Measurements from ENCODE around the gene MAST4. TPM values are rescaled to one million over a fixed set of nuclear protein-coding genes. Genes with fewer than 3 reads are reported as not detected.

Gene MAST4
- total RNA-seq, 5 donors from 2014 or later (not counting 1 experiment from before 2014, with no cell fraction given): 26.1 to 35.5 (median 32.0) TPM

DNA sequence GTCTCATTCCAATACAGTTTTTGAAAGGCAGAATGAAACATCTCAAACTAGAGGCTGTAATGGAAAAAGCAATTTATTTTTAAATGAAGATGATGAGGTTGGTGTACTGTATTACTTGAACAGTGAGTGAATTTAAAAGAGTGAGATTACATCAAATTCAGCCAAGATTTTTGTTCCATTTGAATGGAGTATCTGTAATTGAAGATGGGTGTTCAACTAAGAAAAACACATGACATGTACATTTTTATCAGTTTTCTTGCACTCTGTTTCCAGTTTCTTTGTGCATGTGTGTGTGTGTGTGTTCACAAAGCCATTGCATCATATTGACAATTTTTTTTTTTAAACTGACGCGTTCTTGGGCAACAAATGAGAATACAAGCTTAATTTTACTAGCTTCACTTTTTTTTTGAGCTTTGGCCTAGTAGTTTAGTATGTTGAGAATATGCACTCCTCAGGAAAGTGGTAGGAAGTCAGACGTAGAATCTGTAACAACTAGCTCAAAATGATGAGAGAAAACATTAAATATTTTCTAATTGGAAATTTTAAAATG lies 243.5 kb downstream of the MAST4 start:
- Histone ChIP-seq H3K4me1 (ENCODE audit: control insufficient read depth in 1 of 2, extremely low read depth in 1 of 2, insufficient read depth in 2 of 2, low read length in 2 of 2) (no peaks in the 10 kb centered on the region), H3K36me3 (ENCODE audit: control insufficient read depth in 2 of 2, extremely low read depth in 1 of 2, insufficient read depth in 1 of 2, low read length in 1 of 2) (no peaks in the 10 kb centered on the region), H3K4me3 (ENCODE audit: control insufficient read depth in 1 of 2, extremely low read depth in 1 of 2, low read length in 1 of 2) (no peak overlapping the region), H3K27ac (ENCODE audit: low read length) (no peak overlapping the region), H3K27me3 (replicated peaks in 1 of 2; ENCODE audit: control insufficient read depth in 2 of 2, extremely low read depth in 1 of 2, insufficient read depth in 2 of 2, low read length in 1 of 2) (no peaks in the 10 kb centered on the region), H3K9me3 (no peaks in the 10 kb centered on the region)
- no peak overlapping the region for H3K27ac Mint-ChIP-seq
- H3K36me3 Mint-ChIP-seq: no peaks in the 10 kb centered on the region
- H3K27me3 Mint-ChIP-seq: peaks cover 0 to 2% of the 10 kb centered on the region in 2 donors
- WGBS (ENCODE audit: insufficient coverage): no CpG with 5 or more reads among the region's 3 CpGs
- H3K4me1 Mint-ChIP-seq: peaks cover 0 to 12% (median 4%) of the 10 kb centered on the region in 3 donors
- ATAC-seq (replicated peaks in 1 of 4) (no peak), DNase-seq (no peak)
- CTCF ChIA-PET: no interaction called here
- H3K4me3 Mint-ChIP-seq: no peak overlapping the region
- POLR2A ChIA-PET: no interaction called here
- H3K9me3 Mint-ChIP-seq: no peaks in the 10 kb centered on the region

GRCh38 chr5:66840511-66841013 lies 244.4 kb downstream of the MAST4 start:
- ChIA-PET POLR2A (interaction anchor here in 1 of 2 donors (0.6 kb wide), 1 partner anchor 1230 kb away, joined by 4 read pairs; no protein-coding TSS in a partner anchor), CTCF (no interaction called here)
- Histone ChIP-seq H3K4me3 (ENCODE audit: control insufficient read depth in 1 of 2, extremely low read depth in 1 of 2, low read length in 1 of 2) (no peak overlapping the region), H3K27ac (ENCODE audit: low read length) (no peak overlapping the region), H3K27me3 (replicated peaks in 1 of 2; ENCODE audit: control insufficient read depth in 2 of 2, extremely low read depth in 1 of 2, insufficient read depth in 2 of 2, low read length in 1 of 2) (no peaks in the 10 kb centered on the region), H3K36me3 (ENCODE audit: control insufficient read depth in 2 of 2, extremely low read depth in 1 of 2, insufficient read depth in 1 of 2, low read length in 1 of 2) (no peaks in the 10 kb centered on the region), H3K4me1 (ENCODE audit: control insufficient read depth in 1 of 2, extremely low read depth in 1 of 2, insufficient read depth in 2 of 2, low read length in 2 of 2) (no peaks in the 10 kb centered on the region), H3K9me3 (no peaks in the 10 kb centered on the region)
- Mint-ChIP-seq H3K4me1 (peaks cover 0 to 12% (median 4%) of the 10 kb centered on the region in 3 donors), H3K4me3 (no peak overlapping the region), H3K36me3 (no peaks in the 10 kb centered on the region), H3K9me3 (no peaks in the 10 kb centered on the region), H3K27ac (no peak overlapping the region), H3K27me3 (peaks cover 0 to 5% of the 10 kb centered on the region in 2 donors)
- DNase-seq (no peak), ATAC-seq (replicated peaks in 1 of 4) (peak in 2 of 4 experiments; percentile 17 to 40)
- no CpG with 5 or more reads among the region's 2 CpGs for WGBS (ENCODE audit: insufficient coverage)

DNA sequence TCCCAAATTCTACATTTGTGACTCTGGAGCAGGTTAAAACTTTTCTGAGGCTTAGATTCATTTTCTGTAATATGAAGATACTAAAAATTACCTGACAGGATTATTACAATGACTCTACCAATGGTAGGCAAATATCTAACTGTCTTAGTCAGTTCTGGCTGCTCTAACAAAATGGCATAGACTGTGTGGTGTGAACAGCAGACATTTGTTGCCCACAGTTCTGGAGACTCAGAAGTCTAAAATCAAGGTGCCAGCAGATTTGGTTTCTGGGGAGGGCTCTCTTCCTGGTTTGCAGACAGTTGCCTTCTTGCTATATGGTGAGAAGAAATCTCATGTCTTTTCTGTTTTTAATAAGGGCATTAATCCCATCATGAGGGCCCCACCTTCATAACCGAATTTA lies 245.1 kb downstream of the MAST4 start:
- ATAC-seq (replicated peaks in 1 of 4): no peak
- peaks cover 0 to 5% of the 10 kb centered on the region in 2 donors for H3K27me3 Mint-ChIP-seq
- no peaks in the 10 kb centered on the region for H3K4me1 ChIP-seq (ENCODE audit: control insufficient read depth in 1 of 2, extremely low read depth in 1 of 2, insufficient read depth in 2 of 2, low read length in 2 of 2)
- POLR2A ChIA-PET: no interaction called here
- WGBS (ENCODE audit: insufficient coverage): no CpG with 5 or more reads among the region's 1 CpG
- H3K36me3 ChIP-seq (ENCODE audit: control insufficient read depth in 2 of 2, extremely low read depth in 1 of 2, insufficient read depth in 1 of 2, low read length in 1 of 2): no peaks in the 10 kb centered on the region
- H3K36me3 Mint-ChIP-seq: no peaks in the 10 kb centered on the region
- H3K4me1 Mint-ChIP-seq: peaks cover 0 to 12% (median 4%) of the 10 kb centered on the region in 3 donors
- no peak for DNase-seq
- no peak overlapping the region for H3K4me3 Mint-ChIP-seq
- no peak overlapping the region for H3K27ac Mint-ChIP-seq
- CTCF ChIA-PET: no interaction called here
- no peaks in the 10 kb centered on the region for H3K27me3 ChIP-seq (replicated peaks in 1 of 2; ENCODE audit: control insufficient read depth in 2 of 2, extremely low read depth in 1 of 2, insufficient read depth in 2 of 2, low read length in 1 of 2)
- H3K9me3 Mint-ChIP-seq: no peaks in the 10 kb centered on the region
- H3K27ac ChIP-seq (ENCODE audit: low read length): no peak overlapping the region
- H3K4me3 ChIP-seq (ENCODE audit: control insufficient read depth in 1 of 2, extremely low read depth in 1 of 2, low read length in 1 of 2): no peak overlapping the region
- H3K9me3 ChIP-seq: no peaks in the 10 kb centered on the region

GRCh38 chr5:66842540-66842939 lies 246.3 kb downstream of the MAST4 start:
- DNase-seq (no peak), ATAC-seq (replicated peaks in 1 of 4) (no peak)
- Histone ChIP-seq H3K4me3 (ENCODE audit: control insufficient read depth in 1 of 2, extremely low read depth in 1 of 2, low read length in 1 of 2) (no peak overlapping the region), H3K9me3 (no peaks in the 10 kb centered on the region), H3K4me1 (ENCODE audit: control insufficient read depth in 1 of 2, extremely low read depth in 1 of 2, insufficient read depth in 2 of 2, low read length in 2 of 2) (no peaks in the 10 kb centered on the region), H3K27ac (ENCODE audit: low read length) (no peak overlapping the region), H3K27me3 (replicated peaks in 1 of 2; ENCODE audit: control insufficient read depth in 2 of 2, extremely low read depth in 1 of 2, insufficient read depth in 2 of 2, low read length in 1 of 2) (peaks cover 0 to 3% of the 10 kb centered on the region in 2 experiments), H3K36me3 (ENCODE audit: control insufficient read depth in 2 of 2, extremely low read depth in 1 of 2, insufficient read depth in 1 of 2, low read length in 1 of 2) (no peaks in the 10 kb centered on the region)
- WGBS (ENCODE audit: insufficient coverage): no CpG with 5 or more reads among the region's 2 CpGs
- Mint-ChIP-seq H3K27me3 (peaks cover 0 to 5% of the 10 kb centered on the region in 2 donors), H3K4me3 (no peak overlapping the region), H3K36me3 (no peaks in the 10 kb centered on the region), H3K27ac (no peak overlapping the region), H3K4me1 (peaks cover 0 to 12% (median 4%) of the 10 kb centered on the region in 3 donors), H3K9me3 (no peaks in the 10 kb centered on the region)
- ChIA-PET POLR2A (no interaction called here), CTCF (no interaction called here)

DNA sequence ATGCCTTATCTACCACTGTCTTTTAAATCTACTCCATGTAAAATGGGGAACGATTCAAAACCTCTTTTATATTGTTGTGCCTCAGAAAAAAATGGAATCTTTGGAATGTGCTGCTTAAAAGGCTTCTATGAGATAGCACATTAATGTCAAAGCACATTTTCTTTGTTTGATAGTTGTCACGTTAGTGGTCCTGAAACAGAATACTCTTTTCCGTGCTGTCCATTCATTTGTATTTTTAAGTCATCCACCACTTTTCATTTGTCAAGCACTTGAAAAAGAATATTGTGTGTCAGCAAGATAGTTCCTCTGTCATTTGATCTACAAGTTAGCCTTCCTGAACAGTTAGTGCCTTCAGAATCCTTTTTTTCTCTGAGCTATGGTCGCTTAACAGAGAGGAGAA lies 246.9 kb downstream of the MAST4 start:
- ChIA-PET POLR2A (no interaction called here), CTCF (no interaction called here)
- peaks cover 0 to 12% (median 4%) of the 10 kb centered on the region in 3 donors for H3K4me1 Mint-ChIP-seq
- H3K9me3 Mint-ChIP-seq: no peaks in the 10 kb centered on the region
- DNase-seq (no peak), ATAC-seq (replicated peaks in 1 of 4) (no peak)
- Histone ChIP-seq H3K27me3 (replicated peaks in 1 of 2; ENCODE audit: control insufficient read depth in 2 of 2, extremely low read depth in 1 of 2, insufficient read depth in 2 of 2, low read length in 1 of 2) (peaks cover 0 to 3% of the 10 kb centered on the region in 2 experiments), H3K4me1 (ENCODE audit: control insufficient read depth in 1 of 2, extremely low read depth in 1 of 2, insufficient read depth in 2 of 2, low read length in 2 of 2) (no peaks in the 10 kb centered on the region), H3K36me3 (ENCODE audit: control insufficient read depth in 2 of 2, extremely low read depth in 1 of 2, insufficient read depth in 1 of 2, low read length in 1 of 2) (no peaks in the 10 kb centered on the region), H3K4me3 (ENCODE audit: control insufficient read depth in 1 of 2, extremely low read depth in 1 of 2, low read length in 1 of 2) (no peak overlapping the region), H3K9me3 (no peaks in the 10 kb centered on the region), H3K27ac (ENCODE audit: low read length) (no peak overlapping the region)
- WGBS (ENCODE audit: insufficient coverage): no CpG with 5 or more reads among the region's 4 CpGs
- no peaks in the 10 kb centered on the region for H3K36me3 Mint-ChIP-seq
- peaks cover 0 to 5% of the 10 kb centered on the region in 2 donors for H3K27me3 Mint-ChIP-seq
- H3K27ac Mint-ChIP-seq: no peak overlapping the region
- H3K4me3 Mint-ChIP-seq: no peak overlapping the region

GRCh38 chr5:66848749-66849641 lies 252.8 kb downstream of the MAST4 start:
- H3K9me3 ChIP-seq: no peaks in the 10 kb centered on the region
- H3K27ac Mint-ChIP-seq: no peak overlapping the region
- H3K27ac ChIP-seq (ENCODE audit: low read length): no peak overlapping the region
- CTCF ChIA-PET: interaction anchor here in 1 of 2 donors (0.7 kb wide), 1 partner anchor 678 kb away, joined by 3 read pairs; no protein-coding TSS in a partner anchor
- ATAC-seq (replicated peaks in 1 of 4) (no peak), DNase-seq (no peak)
- POLR2A ChIA-PET: no interaction called here
- WGBS (ENCODE audit: insufficient coverage): 84% methylated on average over 5 of the region's 10 CpGs
- H3K4me1 ChIP-seq (ENCODE audit: control insufficient read depth in 1 of 2, extremely low read depth in 1 of 2, insufficient read depth in 2 of 2, low read length in 2 of 2): no peaks in the 10 kb centered on the region
- no peak overlapping the region for H3K4me3 ChIP-seq (ENCODE audit: control insufficient read depth in 1 of 2, extremely low read depth in 1 of 2, low read length in 1 of 2)
- no peak overlapping the region for H3K4me3 Mint-ChIP-seq
- H3K4me1 Mint-ChIP-seq: peaks cover 0 to 4% (median 0%) of the 10 kb centered on the region in 3 donors
- no peaks in the 10 kb centered on the region for H3K36me3 ChIP-seq (ENCODE audit: control insufficient read depth in 2 of 2, extremely low read depth in 1 of 2, insufficient read depth in 1 of 2, low read length in 1 of 2)
- no peaks in the 10 kb centered on the region for H3K36me3 Mint-ChIP-seq
- no peaks in the 10 kb centered on the region for H3K9me3 Mint-ChIP-seq
- peaks cover 6 to 13% of the 10 kb centered on the region in 2 donors for H3K27me3 Mint-ChIP-seq
- peaks cover 0 to 3% of the 10 kb centered on the region in 2 experiments for H3K27me3 ChIP-seq (replicated peaks in 1 of 2; ENCODE audit: control insufficient read depth in 2 of 2, extremely low read depth in 1 of 2, insufficient read depth in 2 of 2, low read length in 1 of 2)
